Panc1 (cell line): ENCODE results near the gene ZNF169.
"Not testable (repeated sequence)": the region's sequence is repeated elsewhere in the genome, so short reads cannot be mapped to it uniquely, and the experiment has no call there.

Experiments used
- POLR2AphosphoS5 ChIP-seq: IDR thresholded peaks from 2 replicates; pipeline ENCODE4 v1.6.1; 2012; ENCODE audit warnings: mild to moderate bottlenecking, low read depth, low read length, moderate library complexity
- SIN3A ChIP-seq: IDR thresholded peaks from 2 replicates; pipeline ENCODE4 v1.6.1; 2012; ENCODE audit warnings: low read depth, mild to moderate bottlenecking, low read length, moderate library complexity, borderline replicate concordance; ENCODE audit not compliant: insufficient read depth
- TCF7L2 ChIP-seq: IDR thresholded peaks from 2 replicates; pipeline ENCODE4 v1.6.1; 2011; ENCODE audit warnings: mild to moderate bottlenecking, low read depth, low read length, inconsistent platforms
- TF ChIP-seq, protein P1 (sequence below): fragments of 450-650 bp; IDR thresholded peaks from 2 replicates; pipeline ENCODE4 v1.5.1; 2017; ENCODE audit warnings: mild to moderate bottlenecking
- TF ChIP-seq, protein P2 (sequence below), 2 experiments: IDR thresholded peaks; 2 replicates each; pipeline ENCODE4 v1.6.1; 2011 to 2012; ENCODE audit warnings: low read depth in 2 of 2, control low read depth in 1 of 2, low read length in 1 of 2, mild to moderate bottlenecking in 1 of 2, moderate library complexity in 1 of 2; ENCODE audit not compliant: insufficient read depth in 1 of 2

DNA sequence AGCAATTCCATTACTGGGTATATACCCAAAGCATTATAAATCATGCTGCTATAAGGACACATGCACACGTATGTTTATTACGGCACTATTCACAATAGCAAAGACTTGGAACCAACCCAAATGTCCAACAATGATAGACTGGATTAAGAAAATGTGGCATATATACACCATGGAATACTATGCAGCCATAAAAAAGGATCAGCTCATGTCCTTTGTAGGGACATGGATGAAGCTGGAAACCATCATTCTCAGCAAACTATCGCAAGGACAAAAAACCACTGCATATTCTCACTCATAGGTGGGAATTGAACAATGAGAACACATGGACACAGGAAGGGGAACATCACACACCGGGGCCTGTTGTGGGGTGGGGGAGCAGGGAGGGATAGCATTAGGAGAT, 18.0 kb upstream of the ZNF169 start:
- TF ChIP-seq, protein P1, sequence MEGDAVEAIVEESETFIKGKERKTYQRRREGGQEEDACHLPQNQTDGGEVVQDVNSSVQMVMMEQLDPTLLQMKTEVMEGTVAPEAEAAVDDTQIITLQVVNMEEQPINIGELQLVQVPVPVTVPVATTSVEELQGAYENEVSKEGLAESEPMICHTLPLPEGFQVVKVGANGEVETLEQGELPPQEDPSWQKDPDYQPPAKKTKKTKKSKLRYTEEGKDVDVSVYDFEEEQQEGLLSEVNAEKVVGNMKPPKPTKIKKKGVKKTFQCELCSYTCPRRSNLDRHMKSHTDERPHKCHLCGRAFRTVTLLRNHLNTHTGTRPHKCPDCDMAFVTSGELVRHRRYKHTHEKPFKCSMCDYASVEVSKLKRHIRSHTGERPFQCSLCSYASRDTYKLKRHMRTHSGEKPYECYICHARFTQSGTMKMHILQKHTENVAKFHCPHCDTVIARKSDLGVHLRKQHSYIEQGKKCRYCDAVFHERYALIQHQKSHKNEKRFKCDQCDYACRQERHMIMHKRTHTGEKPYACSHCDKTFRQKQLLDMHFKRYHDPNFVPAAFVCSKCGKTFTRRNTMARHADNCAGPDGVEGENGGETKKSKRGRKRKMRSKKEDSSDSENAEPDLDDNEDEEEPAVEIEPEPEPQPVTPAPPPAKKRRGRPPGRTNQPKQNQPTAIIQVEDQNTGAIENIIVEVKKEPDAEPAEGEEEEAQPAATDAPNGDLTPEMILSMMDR = not testable (repeated sequence)
- not testable (repeated sequence) for TF ChIP-seq POLR2AphosphoS5, SIN3A, TCF7L2
- TF ChIP-seq, protein P2, sequence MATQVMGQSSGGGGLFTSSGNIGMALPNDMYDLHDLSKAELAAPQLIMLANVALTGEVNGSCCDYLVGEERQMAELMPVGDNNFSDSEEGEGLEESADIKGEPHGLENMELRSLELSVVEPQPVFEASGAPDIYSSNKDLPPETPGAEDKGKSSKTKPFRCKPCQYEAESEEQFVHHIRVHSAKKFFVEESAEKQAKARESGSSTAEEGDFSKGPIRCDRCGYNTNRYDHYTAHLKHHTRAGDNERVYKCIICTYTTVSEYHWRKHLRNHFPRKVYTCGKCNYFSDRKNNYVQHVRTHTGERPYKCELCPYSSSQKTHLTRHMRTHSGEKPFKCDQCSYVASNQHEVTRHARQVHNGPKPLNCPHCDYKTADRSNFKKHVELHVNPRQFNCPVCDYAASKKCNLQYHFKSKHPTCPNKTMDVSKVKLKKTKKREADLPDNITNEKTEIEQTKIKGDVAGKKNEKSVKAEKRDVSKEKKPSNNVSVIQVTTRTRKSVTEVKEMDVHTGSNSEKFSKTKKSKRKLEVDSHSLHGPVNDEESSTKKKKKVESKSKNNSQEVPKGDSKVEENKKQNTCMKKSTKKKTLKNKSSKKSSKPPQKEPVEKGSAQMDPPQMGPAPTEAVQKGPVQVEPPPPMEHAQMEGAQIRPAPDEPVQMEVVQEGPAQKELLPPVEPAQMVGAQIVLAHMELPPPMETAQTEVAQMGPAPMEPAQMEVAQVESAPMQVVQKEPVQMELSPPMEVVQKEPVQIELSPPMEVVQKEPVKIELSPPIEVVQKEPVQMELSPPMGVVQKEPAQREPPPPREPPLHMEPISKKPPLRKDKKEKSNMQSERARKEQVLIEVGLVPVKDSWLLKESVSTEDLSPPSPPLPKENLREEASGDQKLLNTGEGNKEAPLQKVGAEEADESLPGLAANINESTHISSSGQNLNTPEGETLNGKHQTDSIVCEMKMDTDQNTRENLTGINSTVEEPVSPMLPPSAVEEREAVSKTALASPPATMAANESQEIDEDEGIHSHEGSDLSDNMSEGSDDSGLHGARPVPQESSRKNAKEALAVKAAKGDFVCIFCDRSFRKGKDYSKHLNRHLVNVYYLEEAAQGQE (IDR thresholded peaks at IDR 0.05; ENCODE audit: insufficient read depth in 1 of 2, low read depth in 2 of 2, low read length in 1 of 2) = not testable (repeated sequence)
